ENCODE measurements around the gene EIF4A3. TPM values are rescaled to one million over a fixed set of nuclear protein-coding genes. Genes with fewer than 3 reads are reported as not detected.

EIF4A3 gene
- total RNA-seq, 1 donor from 2014 or later = 76.6 TPM

- TF ChIP-seq CTCF (IDR thresholded peaks at IDR 0.05; ENCODE audit: unreplicated experiment) = no peak
- Mint-ChIP-seq H3K4me3 (ENCODE audit: unreplicated experiment) (peak overlapping the region; percentile 5), H3K27me3 (ENCODE audit: unreplicated experiment) (peaks cover 17% of the 10 kb centered on the region), H3K27ac (ENCODE audit: unreplicated experiment) (no peak overlapping the region), H3K4me1 (ENCODE audit: unreplicated experiment) (peaks cover 9% of the 10 kb centered on the region), H3K9me3 (ENCODE audit: unreplicated experiment) (no peaks in the 10 kb centered on the region), H3K36me3 (ENCODE audit: low read depth, unreplicated experiment) (peaks cover 8% of the 10 kb centered on the region)
- no peak for DNase-seq (ENCODE audit: low spot score)
These were observed 44.1 kb downstream of the EIF4A3 start for GRCh38 chr17:80102664-80103448.

- H3K27me3 Mint-ChIP-seq (ENCODE audit: unreplicated experiment) = peaks cover 17% of the 10 kb centered on the region
- H3K36me3 Mint-ChIP-seq (ENCODE audit: low read depth, unreplicated experiment) = peaks cover 8% of the 10 kb centered on the region
- H3K27ac Mint-ChIP-seq (ENCODE audit: unreplicated experiment) = peak overlapping the region; percentile 74
- H3K4me1 Mint-ChIP-seq (ENCODE audit: unreplicated experiment) = peaks cover 9% of the 10 kb centered on the region
- DNase-seq (ENCODE audit: low spot score) = no peak
- H3K4me3 Mint-ChIP-seq (ENCODE audit: unreplicated experiment) = peak overlapping the region; percentile 95
- no peak for TF ChIP-seq CTCF (IDR thresholded peaks at IDR 0.05; ENCODE audit: unreplicated experiment)
- H3K9me3 Mint-ChIP-seq (ENCODE audit: unreplicated experiment) = no peaks in the 10 kb centered on the region
These were observed 44.8 kb downstream of the EIF4A3 start for GRCh38 chr17:80101946-80102663.

- peak; percentile 93 for TF ChIP-seq CTCF (IDR thresholded peaks at IDR 0.05; ENCODE audit: unreplicated experiment)
- DNase-seq (ENCODE audit: low spot score) = peak; percentile 95
- H3K9me3 Mint-ChIP-seq (ENCODE audit: unreplicated experiment) = no peaks in the 10 kb centered on the region
- H3K27ac Mint-ChIP-seq (ENCODE audit: unreplicated experiment) = peak within 1 kb of the TSS; percentile 84
- peaks cover 17% of the 10 kb centered on the region for H3K27me3 Mint-ChIP-seq (ENCODE audit: unreplicated experiment)
- peaks cover 4% of the 10 kb centered on the region for H3K36me3 Mint-ChIP-seq (ENCODE audit: low read depth, unreplicated experiment)
- H3K4me1 Mint-ChIP-seq (ENCODE audit: unreplicated experiment) = peaks cover 9% of the 10 kb centered on the region
- H3K4me3 Mint-ChIP-seq (ENCODE audit: unreplicated experiment) = peak within 1 kb of the TSS; percentile 95
These were observed 45.6 kb downstream of the EIF4A3 start, which contains the start of gene GAA for GRCh38 chr17:80101011-80101945. Gene GAA, plus strand, starts transcription at chr17:80101581. Its CDS starts 3,006 bp downstream, at chr17:80104587.

GRCh38 chr17:80100035-80100323 is 46.9 kb downstream of the EIF4A3 start:
- no peak for DNase-seq (ENCODE audit: low spot score)
- no peak overlapping the region for H3K4me3 Mint-ChIP-seq (ENCODE audit: unreplicated experiment)
- no peak for TF ChIP-seq CTCF (IDR thresholded peaks at IDR 0.05; ENCODE audit: unreplicated experiment)
- no peaks in the 10 kb centered on the region for H3K36me3 Mint-ChIP-seq (ENCODE audit: low read depth, unreplicated experiment)
- no peak overlapping the region for H3K27ac Mint-ChIP-seq (ENCODE audit: unreplicated experiment)
- peaks cover 9% of the 10 kb centered on the region for H3K4me1 Mint-ChIP-seq (ENCODE audit: unreplicated experiment)
- H3K27me3 Mint-ChIP-seq (ENCODE audit: unreplicated experiment) = peaks cover 18% of the 10 kb centered on the region
- H3K9me3 Mint-ChIP-seq (ENCODE audit: unreplicated experiment) = no peaks in the 10 kb centered on the region
